AG04449 (cell line): ENCODE results near the gene MORF4L2.

Source experiments
- CTCF ChIA-PET: fragments of 350-600 bp; formaldehyde crosslinking; extraction: SDS; loops from one replicate; lab custom pipeline; 2021; ENCODE audit warnings: antibody characterized with exemption; lab: Yijun Ruan, JAX
- POLR2A ChIA-PET: fragments of 400-600, 350-600 bp; formaldehyde crosslinking; extraction: SDS; loops from one replicate; lab custom pipeline; 2020; ENCODE audit warnings: antibody characterized with exemption, inconsistent platforms; lab: Yijun Ruan, JAX
- DNase-seq: peaks from one replicate; pipeline ENCODE4 v3.0.0-alpha.2; 2010; ENCODE audit warnings: low read depth, low spot score
- H3K4me3 ChIP-seq: 2 replicates; pipeline ENCODE4 v1.5.1; 2011; ENCODE audit warnings: low read depth, mild to moderate bottlenecking, control low read depth, low read length
- TF ChIP-seq, protein P1 (sequence below): IDR thresholded peaks from one replicate; pipeline ENCODE4 v1.5.1; 2011; ENCODE audit warnings: mild to moderate bottlenecking, moderate library complexity, low read length, control low read depth, inconsistent platforms; ENCODE audit not compliant: insufficient read depth; ENCODE audit errors: missing control alignments

MORF4L2 gene

GRCh38 chrX:103628386-103629317, 57.8 kb downstream of the MORF4L2 start, which contains the start of gene TCEAL1:
TSS of gene TCEAL1 (plus strand) at chrX:103628975. CDS start at chrX:103629917, 942 bp downstream.
- H3K4me3 ChIP-seq, result peak within 1 kb of the TSS; percentile 68
- ChIA-PET CTCF (interaction anchor here (2.1 to 2.6 kb wide), 3 partner anchors 11 to 16 kb away, joined by 9 to 23 read pairs (median 16); no protein-coding TSS in a partner anchor), POLR2A (no interaction called here)
- TF ChIP-seq, protein P1, sequence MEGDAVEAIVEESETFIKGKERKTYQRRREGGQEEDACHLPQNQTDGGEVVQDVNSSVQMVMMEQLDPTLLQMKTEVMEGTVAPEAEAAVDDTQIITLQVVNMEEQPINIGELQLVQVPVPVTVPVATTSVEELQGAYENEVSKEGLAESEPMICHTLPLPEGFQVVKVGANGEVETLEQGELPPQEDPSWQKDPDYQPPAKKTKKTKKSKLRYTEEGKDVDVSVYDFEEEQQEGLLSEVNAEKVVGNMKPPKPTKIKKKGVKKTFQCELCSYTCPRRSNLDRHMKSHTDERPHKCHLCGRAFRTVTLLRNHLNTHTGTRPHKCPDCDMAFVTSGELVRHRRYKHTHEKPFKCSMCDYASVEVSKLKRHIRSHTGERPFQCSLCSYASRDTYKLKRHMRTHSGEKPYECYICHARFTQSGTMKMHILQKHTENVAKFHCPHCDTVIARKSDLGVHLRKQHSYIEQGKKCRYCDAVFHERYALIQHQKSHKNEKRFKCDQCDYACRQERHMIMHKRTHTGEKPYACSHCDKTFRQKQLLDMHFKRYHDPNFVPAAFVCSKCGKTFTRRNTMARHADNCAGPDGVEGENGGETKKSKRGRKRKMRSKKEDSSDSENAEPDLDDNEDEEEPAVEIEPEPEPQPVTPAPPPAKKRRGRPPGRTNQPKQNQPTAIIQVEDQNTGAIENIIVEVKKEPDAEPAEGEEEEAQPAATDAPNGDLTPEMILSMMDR, result no peak
- no peak for DNase-seq

GRCh38 chrX:103626855-103627254, 59.6 kb downstream of the MORF4L2 start:
- DNase-seq, result no peak
- TF ChIP-seq, protein P1, result no peak
- H3K4me3 ChIP-seq, result no peak overlapping the region
- ChIA-PET CTCF (interaction anchor here (1.2 to 1.7 kb wide), 3 partner anchors 10 to 91 kb away, joined by 3 to 4 read pairs (median 3); no protein-coding TSS in a partner anchor), POLR2A (no interaction called here)
